ENCODE data around the gene EIF1AD. TPM values are rescaled to one million over a fixed set of nuclear protein-coding genes. Genes with fewer than 3 reads are reported as not detected.

EIF1AD gene
- total RNA-seq, 4 donors from 2014 or later: 24.6 to 58.2 (median 28.8) TPM

- ATAC-seq (ENCODE audit: low FRiP score) (peak; percentile 83), DNase-seq (ENCODE audit: low spot score) (no peak)
- TF ChIP-seq, protein P1, sequence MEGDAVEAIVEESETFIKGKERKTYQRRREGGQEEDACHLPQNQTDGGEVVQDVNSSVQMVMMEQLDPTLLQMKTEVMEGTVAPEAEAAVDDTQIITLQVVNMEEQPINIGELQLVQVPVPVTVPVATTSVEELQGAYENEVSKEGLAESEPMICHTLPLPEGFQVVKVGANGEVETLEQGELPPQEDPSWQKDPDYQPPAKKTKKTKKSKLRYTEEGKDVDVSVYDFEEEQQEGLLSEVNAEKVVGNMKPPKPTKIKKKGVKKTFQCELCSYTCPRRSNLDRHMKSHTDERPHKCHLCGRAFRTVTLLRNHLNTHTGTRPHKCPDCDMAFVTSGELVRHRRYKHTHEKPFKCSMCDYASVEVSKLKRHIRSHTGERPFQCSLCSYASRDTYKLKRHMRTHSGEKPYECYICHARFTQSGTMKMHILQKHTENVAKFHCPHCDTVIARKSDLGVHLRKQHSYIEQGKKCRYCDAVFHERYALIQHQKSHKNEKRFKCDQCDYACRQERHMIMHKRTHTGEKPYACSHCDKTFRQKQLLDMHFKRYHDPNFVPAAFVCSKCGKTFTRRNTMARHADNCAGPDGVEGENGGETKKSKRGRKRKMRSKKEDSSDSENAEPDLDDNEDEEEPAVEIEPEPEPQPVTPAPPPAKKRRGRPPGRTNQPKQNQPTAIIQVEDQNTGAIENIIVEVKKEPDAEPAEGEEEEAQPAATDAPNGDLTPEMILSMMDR (IDR thresholded peaks at IDR 0.05): no peak
These were observed 780 bp upstream of the EIF1AD start for GRCh38 chr11:66002648-66003225.

DNA sequence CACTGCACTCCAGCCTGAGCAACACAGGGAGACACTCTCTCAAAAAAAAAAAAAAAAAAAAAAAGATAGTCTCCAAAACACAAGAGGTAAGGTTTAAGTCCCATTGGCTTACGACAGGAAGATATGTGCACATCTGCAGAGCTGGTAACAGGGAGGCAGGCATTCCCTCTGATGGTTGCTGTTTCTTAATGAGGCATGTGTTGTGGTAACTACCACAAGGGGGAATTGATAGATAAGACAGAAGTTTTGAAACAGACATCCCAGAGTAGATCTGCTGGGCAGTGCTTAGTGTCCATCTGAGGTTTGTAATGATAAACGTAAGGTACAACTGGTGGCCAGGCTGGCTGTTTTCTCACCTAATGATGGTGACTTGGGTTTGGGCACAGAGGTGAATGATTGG, 4.7 kb downstream of the EIF1AD start:
- no peak for ATAC-seq (ENCODE audit: low FRiP score)
- DNase-seq (ENCODE audit: low spot score): no peak
- TF ChIP-seq, protein P1 (IDR thresholded peaks at IDR 0.05): no peak

DNA sequence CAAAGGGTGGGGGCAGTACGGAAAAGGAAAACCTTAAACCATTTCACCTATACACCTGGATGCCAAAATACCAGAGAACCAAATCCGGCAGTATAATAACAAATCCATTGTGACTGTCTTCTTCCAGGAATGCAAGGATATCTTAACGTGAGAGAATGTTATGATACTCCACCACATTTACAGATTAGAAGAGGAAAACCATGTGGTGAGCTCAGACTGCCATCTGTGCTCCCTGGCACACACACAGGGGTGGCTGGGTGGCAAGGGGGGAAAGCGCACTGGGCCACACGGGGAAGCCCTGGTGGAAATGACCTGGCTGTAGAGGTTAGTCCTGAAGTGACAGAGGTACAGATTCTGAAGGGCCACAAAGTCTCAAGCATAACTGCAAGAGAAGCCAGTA, 9.9 kb downstream of the EIF1AD start:
- TF ChIP-seq, protein P1 (IDR thresholded peaks at IDR 0.05): no peak
- no peak for DNase-seq (ENCODE audit: low spot score)
- no peak for ATAC-seq (ENCODE audit: low FRiP score)

DNA sequence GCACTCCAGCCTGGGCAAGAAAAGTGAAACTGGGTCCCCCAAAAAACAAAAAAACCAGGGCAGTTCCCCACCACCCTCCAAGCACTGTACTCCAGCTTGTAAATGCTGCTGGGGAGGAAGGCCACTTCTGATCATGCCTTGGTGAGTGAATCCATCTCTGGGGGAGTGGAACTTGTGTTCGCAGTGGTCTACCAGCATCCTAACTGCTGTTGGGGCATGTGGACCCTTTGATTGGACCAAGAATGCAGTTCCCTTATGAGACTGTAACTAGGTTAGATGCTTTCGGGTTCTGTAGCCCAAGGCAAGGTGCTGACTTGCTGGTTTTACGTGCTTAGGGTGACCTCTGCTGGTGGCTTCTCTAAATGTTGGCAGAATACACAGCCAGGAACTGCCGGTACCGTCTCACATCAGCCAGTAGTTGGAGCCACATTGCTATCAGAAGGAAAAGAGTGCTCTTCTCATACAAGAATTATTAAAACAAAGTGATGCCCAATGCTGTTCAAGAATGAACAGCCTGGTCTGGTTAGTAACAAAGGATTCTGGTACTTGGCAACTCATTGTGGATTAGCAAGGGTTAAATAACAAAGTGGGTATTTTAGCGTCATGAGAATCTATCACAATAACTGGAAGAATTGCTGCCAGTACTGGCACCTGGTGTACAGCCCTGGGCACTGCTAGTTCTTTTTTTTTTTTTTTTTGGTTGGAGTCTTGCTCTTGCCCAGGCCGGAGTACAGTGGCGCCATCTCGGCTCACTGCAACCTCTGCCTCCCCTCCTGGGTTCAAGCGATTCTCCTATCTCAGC, 13.0 kb downstream of the EIF1AD start:
- peak; percentile 91 for ATAC-seq (ENCODE audit: low FRiP score)
- TF ChIP-seq, protein P1 (IDR thresholded peaks at IDR 0.05): peak in 2 of 3 donors; percentile 55 to 79
- peak; percentile 90 for DNase-seq (ENCODE audit: low spot score)

DNA sequence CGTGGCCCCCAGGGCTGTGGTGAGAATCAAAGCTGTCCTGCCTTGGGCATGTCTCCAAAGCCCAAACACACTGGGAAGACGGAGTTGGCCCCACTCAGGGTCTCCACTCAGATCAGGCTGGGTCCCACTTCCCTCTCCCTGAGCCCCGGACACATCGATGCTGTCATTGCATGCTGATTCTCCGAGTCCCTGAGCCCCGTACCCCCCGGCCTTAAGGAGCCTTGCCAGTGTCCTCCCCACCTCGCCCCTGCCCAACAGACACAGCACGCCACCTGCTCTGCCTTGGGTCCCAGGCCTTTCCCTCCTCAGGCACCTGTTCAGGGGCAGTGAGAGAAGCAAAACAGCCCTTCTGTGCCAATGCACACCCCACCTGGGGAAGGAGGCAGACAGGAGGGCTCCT, 14.6 kb downstream of the EIF1AD start:
- TF ChIP-seq, protein P1 (IDR thresholded peaks at IDR 0.05): no peak
- no peak for DNase-seq (ENCODE audit: low spot score)
- ATAC-seq (ENCODE audit: low FRiP score): no peak

DNA sequence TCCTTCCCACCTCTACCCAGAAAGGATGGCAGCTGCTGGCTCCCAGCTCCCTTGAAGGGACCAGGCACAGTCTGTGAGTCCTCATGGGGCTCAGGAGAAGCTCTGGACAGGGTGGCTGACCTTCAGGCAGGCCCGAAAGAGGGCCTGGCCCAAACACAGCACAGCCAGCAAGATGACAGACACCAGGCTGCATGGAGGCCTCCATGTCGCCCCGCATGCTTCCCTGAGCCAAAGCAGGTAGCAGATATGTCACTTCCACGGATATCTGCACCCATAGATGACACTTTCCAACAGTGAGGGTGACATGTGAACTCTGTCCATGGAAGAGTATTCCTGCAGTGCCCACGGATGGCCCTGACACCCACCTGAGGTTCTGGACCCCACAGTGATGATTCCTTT, 18.4 kb downstream of the EIF1AD start:
- TF ChIP-seq, protein P1 (IDR thresholded peaks at IDR 0.05): no peak
- DNase-seq (ENCODE audit: low spot score): no peak
- no peak for ATAC-seq (ENCODE audit: low FRiP score)

Measured in omental fat pad (tissue), 4 donors.